K562 (cell line): ENCODE measurements around the gene ST6GALNAC1. TPM values are rescaled to one million over a fixed set of nuclear protein-coding genes. Genes with fewer than 3 reads are reported as not detected.

Experiments used
- ATAC-seq: fragments of 200-7000 bp; cut with Tn5 transposase; 3 replicates; pipeline ENCODE4 v1.9.1; 2020; ENCODE audit warnings: moderate library complexity
- BruUV-seq: library from RNA; stranded (reverse); fragments of 400-500 nt; replicated peaks from 2 replicates; lab custom pipeline; 2021; lab: Mats Ljungman, UMichigan
- CTCF ChIA-PET: fragments of 300-600 bp; formaldehyde crosslinking; extraction: SDS; loops from one replicate; lab custom pipeline; 2021; ENCODE audit warnings: low intra/inter-chr PET ratio; lab: Yijun Ruan, JAX
- POLR2A ChIA-PET: fragments of 300-600, 350-650 bp; sonication (Branson Sonifier 250); formaldehyde crosslinking; extraction: SDS; loops from one replicate; lab custom pipeline; 2021; ENCODE audit warnings: antibody characterized with exemption, inconsistent platforms; lab: Yijun Ruan, JAX
- DNase-seq, 4 experiments: peaks; one replicate each; pipeline versions ENCODE4 v3.0.0 to v3.0.0-alpha.2; 2011 to 2018; ENCODE audit warnings: low spot score in 3 of 4, mixed read lengths in 3 of 4; ENCODE audit errors: extremely low read depth in 1 of 4
- FAIRE-seq: peaks from 2 replicates; lab custom pipeline; 2011; peaks lifted over from hg19 to GRCh38; lab: Jason Lieb, UNC
- H2AFZ ChIP-seq: 2 replicates; pipeline ENCODE4 v1.6.0; 2011; ENCODE audit warnings: low read depth, low read length, control low read depth, inconsistent platforms
- H3K27ac ChIP-seq: fragments of 200-600 bp; 3 replicates; pipeline ENCODE4 v1.8.0; 2011; ENCODE audit warnings: low read depth, mild to moderate bottlenecking, control low read depth, inconsistent platforms, low read length, moderate library complexity, mixed read lengths; ENCODE audit errors: extremely low read depth
- H3K27me3 ChIP-seq, 2 experiments: fragments of 300-600 bp in 1 of 2; 2 replicates in 1 of 2; 3 replicates in 1 of 2; pipeline versions ENCODE4 v1.6.0 to v1.8.0; 2011; ENCODE audit warnings: inconsistent platforms in 2 of 2, low read length in 2 of 2, mild to moderate bottlenecking in 1 of 2, mixed read lengths in 1 of 2, moderate library complexity in 1 of 2; ENCODE audit not compliant: control insufficient read depth in 2 of 2, insufficient read depth in 2 of 2
- H3K36me3 ChIP-seq: fragments of 300-600 bp; 3 replicates; pipeline ENCODE4 v1.8.0; 2011; ENCODE audit warnings: mild to moderate bottlenecking, low read length, inconsistent platforms; ENCODE audit not compliant: control insufficient read depth, insufficient read depth
- H3K4me1 ChIP-seq, 2 experiments: fragments of 200-600 bp in 1 of 2; replicated peaks in 1 of 2; 2 replicates in 1 of 2; 3 replicates in 1 of 2; pipeline versions ENCODE4 v1.5.1 to v1.8.0; 2011; ENCODE audit warnings: inconsistent platforms in 2 of 2, low read length in 2 of 2, mild to moderate bottlenecking in 1 of 2, mixed read lengths in 1 of 2, moderate library complexity in 1 of 2; ENCODE audit not compliant: control insufficient read depth in 2 of 2, insufficient read depth in 2 of 2
- H3K4me2 ChIP-seq: 2 replicates; pipeline ENCODE4 v1.6.1; 2011; ENCODE audit warnings: low read length, control low read depth, inconsistent platforms, mixed read lengths; ENCODE audit not compliant: insufficient read depth
- H3K4me3 ChIP-seq: fragments of 200-600 bp; sonication (generic), shearing (Covaris generic); 2 replicates; pipeline ENCODE4 v1.5.1; 2016; ENCODE audit warnings: control low read depth, inconsistent platforms
- H3K79me2 ChIP-seq: fragments of 200-600 bp; 3 replicates; pipeline ENCODE4 v1.8.0; 2011; ENCODE audit warnings: low read length, inconsistent platforms; ENCODE audit not compliant: control insufficient read depth, insufficient read depth
- H3K9ac ChIP-seq, 2 experiments: 2 replicates each; pipeline versions ENCODE4 v1.6.0 to v1.6.1; 2011; ENCODE audit warnings: low read depth in 2 of 2, low read length in 2 of 2, control low read depth in 1 of 2, inconsistent platforms in 1 of 2, mild to moderate bottlenecking in 1 of 2, mixed read lengths in 1 of 2; ENCODE audit not compliant: insufficient read depth in 1 of 2
- H3K9me1 ChIP-seq: one replicate; pipeline ENCODE4 v1.6.0; 2011; ENCODE audit warnings: inconsistent platforms, mild to moderate bottlenecking, low read length, moderate library complexity; ENCODE audit not compliant: control insufficient read depth, insufficient read depth
- H3K9me3 ChIP-seq: replicated peaks from 2 replicates; pipeline ENCODE4 v1.5.1; 2011; ENCODE audit warnings: low read depth, low read length, inconsistent platforms; ENCODE audit not compliant: control insufficient read depth, insufficient read depth
- H4K20me1 ChIP-seq: replicated peaks from 2 replicates; pipeline ENCODE4 v1.6.1; 2011; ENCODE audit warnings: low read length, inconsistent platforms, mixed read lengths; ENCODE audit not compliant: control insufficient read depth, insufficient read depth
- JUN ChIP-seq, 2 experiments: sonication (generic) in 1 of 2; formaldehyde crosslinking in 1 of 2; IDR thresholded peaks; 2 replicates each; pipeline versions ENCODE4 v1.6.1 to v1.8.0; 2012 to 2022; ENCODE audit warnings: borderline replicate concordance in 2 of 2, mild to moderate bottlenecking in 2 of 2, improper control_type of control experiment in 1 of 2, low read depth in 1 of 2, low read length in 1 of 2, missing genetic modification reagents in 1 of 2
- MYC ChIP-seq, 2 experiments: fragments of 250-450 bp in 1 of 2; sonication (Bioruptor Pico) in 1 of 2; IDR thresholded peaks; 2 replicates each; pipeline versions ENCODE4 v1.5.1 to v1.6.1; 2012 to 2021; ENCODE audit warnings: low read depth in 2 of 2, borderline replicate concordance in 1 of 2, improper control_type of control experiment in 1 of 2, low read length in 1 of 2, mild to moderate bottlenecking in 1 of 2, moderate library complexity in 1 of 2
- RFX5 ChIP-seq: IDR thresholded peaks from 2 replicates; pipeline ENCODE4 v1.6.1; 2011; ENCODE audit warnings: low read depth, mild to moderate bottlenecking, improper control_type of control experiment, low read length
- SP2 ChIP-seq: IDR thresholded peaks from 2 replicates; pipeline ENCODE4 v1.6.1; 2011; ENCODE audit warnings: mild to moderate bottlenecking, low read depth, low read length, moderate library complexity; ENCODE audit not compliant: poor library complexity, severe bottlenecking; ENCODE audit errors: extremely low read depth
- U2AF1 ChIP-seq: fragments of 200-400 bp; formaldehyde crosslinking; optimal IDR thresholded peaks from 2 replicates; pipeline ENCODE3; 2017; ENCODE audit warnings: mild to moderate bottlenecking, low read depth, low read length, moderate library complexity
- ZNF324 ChIP-seq: fragments of 250-450 bp; sonication (Bioruptor Pico); IDR thresholded peaks from 2 replicates; pipeline ENCODE4 v1.4.0; 2020; ENCODE audit warnings: mild to moderate bottlenecking
- ZNF717 ChIP-seq: fragments of 250-450 bp; sonication (Bioruptor Pico); IDR thresholded peaks from 2 replicates; pipeline ENCODE4 v1.5.0; 2021
- ZSCAN32 ChIP-seq: fragments of 450-650 bp; formaldehyde crosslinking; IDR thresholded peaks from 2 replicates; pipeline ENCODE4 v1.4.0; 2020; ENCODE audit warnings: mild to moderate bottlenecking, moderate library complexity
- WGBS: fragments of 100-300 bp; shearing (Covaris generic); methylation state at CpG from one replicate; pipeline ENCODE4 v1.1.6; 2016; ENCODE audit warnings: low coverage, mixed read lengths; ENCODE audit not compliant: insufficient coverage; ENCODE audit errors: missing lambda C conversion rate; 5-methylcytosine and 5-hydroxymethylcytosine counted together
- in situ Hi-C: fragments of 300-500 bp; cut with MboI; formaldehyde crosslinking; loops from 4 replicates; pipeline ENCODE4 v1.15.0; 2018; ENCODE audit warnings: inconsistent platforms, mixed read lengths
- intact Hi-C: fragments of 100-400 bp; cut with micrococcal nuclease; formaldehyde crosslinking; loops from 2 replicates; pipeline ENCODE4 v1.14.2; 2022
- polyA plus RNA-seq, 8 experiments: library from polyadenylated mRNA; depleted of rRNA in 4 of 8; stranded (reverse) in 5 of 8; unstranded in 3 of 8; fragments of >200 nt; fragmentation: Nextera tagmentation in 2 of 8; fragmentation: Illumina TruSeq in 1 of 8; extraction: Ambion mirVana in 2 of 8; extraction: Trizol in 1 of 8; gene quantifications; 2 replicates each; pipeline versions ENCODE4 v1.2.1 to v1.2.3, GENCODE V29; 2011 to 2014; ENCODE audit warnings: inconsistent platforms in 1 of 8, missing spikeins in 1 of 8
- total RNA-seq, 7 experiments: library from RNA; depleted of rRNA in 6 of 7; stranded (reverse); fragments of >200 nt in 6 of 7; fragmentation: Illumina TruSeq in 2 of 7; extraction: Trizol in 2 of 7; gene quantifications; 2 replicates each; pipeline versions ENCODE4 v1.2.1 to v1.2.3, GENCODE V29; 2011 to 2021; ENCODE audit warnings: low replicate concordance in 1 of 7
- TF ChIP-seq, protein P1 (sequence below): fragments of 450-650 bp; IDR thresholded peaks from 2 replicates; pipeline ENCODE4 v1.6.1; 2017; ENCODE audit warnings: antibody characterized with exemption, mild to moderate bottlenecking
- TF ChIP-seq, protein P2 (sequence below): IDR thresholded peaks from 2 replicates; pipeline ENCODE4 v1.6.1; 2014; ENCODE audit warnings: antibody characterized with exemption
- TF ChIP-seq, protein P3 (sequence below): IDR thresholded peaks from 2 replicates; pipeline ENCODE4 v1.6.1; 2012; ENCODE audit warnings: low read depth, low read length, improper control_type of control experiment, borderline replicate concordance

Gene ST6GALNAC1
- total and polyA plus RNA-seq, 9 of the 15 experiments (the other 6 are each of a cell fraction or from before 2014, with no cell fraction given) = 20.6 to 68.4 (median 50.5) TPM

DNA sequence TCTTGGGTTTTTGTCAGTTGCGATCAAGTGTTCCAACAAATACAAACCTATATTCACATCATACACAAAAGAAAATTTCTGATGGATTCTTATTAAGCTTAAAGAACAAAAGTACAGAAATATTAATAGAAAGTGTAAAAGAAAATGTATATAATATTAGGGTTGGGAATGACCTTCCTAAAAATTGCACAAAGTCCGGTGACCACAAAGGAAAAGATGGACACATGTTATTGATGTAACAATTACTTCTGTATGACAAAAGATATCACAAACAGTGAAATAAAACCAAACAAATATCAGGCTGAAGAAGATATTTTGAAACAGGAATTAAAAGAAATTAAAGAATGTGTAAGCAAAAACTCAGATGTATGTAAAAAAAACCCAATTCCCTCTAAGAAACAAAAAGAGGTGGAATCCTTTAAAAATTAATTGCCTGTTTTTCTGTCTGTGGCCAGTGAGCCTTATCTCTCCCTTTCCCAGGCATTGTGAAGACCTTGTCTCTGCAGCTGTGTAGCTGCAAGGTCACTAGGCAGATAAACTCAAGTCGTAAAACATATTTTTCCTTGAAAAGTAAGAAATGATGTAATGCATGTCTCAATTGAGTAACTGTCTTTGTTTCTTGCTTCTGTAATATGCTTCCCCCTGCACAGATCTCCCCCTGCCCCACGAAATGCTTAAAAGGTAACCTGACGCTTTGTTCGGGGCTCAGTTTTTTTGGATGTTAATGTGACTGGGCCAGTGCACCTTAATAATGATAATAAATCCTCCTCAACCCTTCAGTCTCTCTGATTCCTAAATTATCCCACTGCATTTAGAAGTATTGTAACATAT is 2.8 kb downstream of the ST6GALNAC1 start:
- TSS peak; percentile 25 for BruUV-seq
- H3K9me1 ChIP-seq = no peaks in the 10 kb centered on the region
- WGBS = 0% methylated on average over 6 of the region's 6 CpGs
- peak overlapping the region; percentile 40 for H3K4me3 ChIP-seq
- H3K4me2 ChIP-seq = peak overlapping the region; percentile 99
- peak overlapping the region; percentile 94 for H3K27ac ChIP-seq
- ATAC-seq (peak; percentile 12), FAIRE-seq (peak; percentile 82), DNase-seq (peak in 2 of 4 experiments; percentile 56 to 92)
- H2AFZ ChIP-seq = peak overlapping the region; percentile 49; the same call in 1 of the 2 replicates
- peak overlapping the region; percentile 86 to 90; a peak in 3 of 4 replicates for H3K9ac ChIP-seq
- ChIA-PET POLR2A (interaction anchor here (0.7 to 2.7 kb wide), 11 partner anchors 8 to 129 kb away, joined by 3 to 9 read pairs (median 3); partner anchors contain the start of gene SRSF2), CTCF (no interaction called here)
- no peaks in the 10 kb centered on the region for H4K20me1 ChIP-seq
- peaks cover 8% of the 10 kb centered on the region for H3K9me3 ChIP-seq
- no peaks in the 10 kb centered on the region for H3K27me3 ChIP-seq
- peaks cover 22% of the 10 kb centered on the region for H3K36me3 ChIP-seq
- peaks cover 38 to 45% of the 10 kb centered on the region in 2 experiments; a peak in 4 of 5 replicates for H3K4me1 ChIP-seq
- in situ Hi-C loops = no loop called here
- peaks cover 71% of the 10 kb centered on the region for H3K79me2 ChIP-seq
- intact Hi-C loops = loop anchor here (2.0 to 5.0 kb wide), 2 partner anchors 40 to 87 kb away; partner anchors contain the start of genes JMJD6 and METTL23
- TF ChIP-seq ZSCAN32 = peak; percentile 80; the same call in 1 of the 2 replicates
- TF ChIP-seq, protein P1, sequence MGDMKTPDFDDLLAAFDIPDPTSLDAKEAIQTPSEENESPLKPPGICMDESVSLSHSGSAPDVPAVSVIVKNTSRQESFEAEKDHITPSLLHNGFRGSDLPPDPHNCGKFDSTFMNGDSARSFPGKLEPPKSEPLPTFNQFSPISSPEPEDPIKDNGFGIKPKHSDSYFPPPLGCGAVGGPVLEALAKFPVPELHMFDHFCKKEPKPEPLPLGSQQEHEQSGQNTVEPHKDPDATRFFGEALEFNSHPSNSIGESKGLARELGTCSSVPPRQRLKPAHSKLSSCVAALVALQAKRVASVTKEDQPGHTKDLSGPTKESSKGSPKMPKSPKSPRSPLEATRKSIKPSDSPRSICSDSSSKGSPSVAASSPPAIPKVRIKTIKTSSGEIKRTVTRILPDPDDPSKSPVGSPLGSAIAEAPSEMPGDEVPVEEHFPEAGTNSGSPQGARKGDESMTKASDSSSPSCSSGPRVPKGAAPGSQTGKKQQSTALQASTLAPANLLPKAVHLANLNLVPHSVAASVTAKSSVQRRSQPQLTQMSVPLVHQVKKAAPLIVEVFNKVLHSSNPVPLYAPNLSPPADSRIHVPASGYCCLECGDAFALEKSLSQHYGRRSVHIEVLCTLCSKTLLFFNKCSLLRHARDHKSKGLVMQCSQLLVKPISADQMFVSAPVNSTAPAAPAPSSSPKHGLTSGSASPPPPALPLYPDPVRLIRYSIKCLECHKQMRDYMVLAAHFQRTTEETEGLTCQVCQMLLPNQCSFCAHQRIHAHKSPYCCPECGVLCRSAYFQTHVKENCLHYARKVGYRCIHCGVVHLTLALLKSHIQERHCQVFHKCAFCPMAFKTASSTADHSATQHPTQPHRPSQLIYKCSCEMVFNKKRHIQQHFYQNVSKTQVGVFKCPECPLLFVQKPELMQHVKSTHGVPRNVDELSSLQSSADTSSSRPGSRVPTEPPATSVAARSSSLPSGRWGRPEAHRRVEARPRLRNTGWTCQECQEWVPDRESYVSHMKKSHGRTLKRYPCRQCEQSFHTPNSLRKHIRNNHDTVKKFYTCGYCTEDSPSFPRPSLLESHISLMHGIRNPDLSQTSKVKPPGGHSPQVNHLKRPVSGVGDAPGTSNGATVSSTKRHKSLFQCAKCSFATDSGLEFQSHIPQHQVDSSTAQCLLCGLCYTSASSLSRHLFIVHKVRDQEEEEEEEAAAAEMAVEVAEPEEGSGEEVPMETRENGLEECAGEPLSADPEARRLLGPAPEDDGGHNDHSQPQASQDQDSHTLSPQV = no peak; the same call in 1 of the 2 replicates
- TF ChIP-seq, protein P2, sequence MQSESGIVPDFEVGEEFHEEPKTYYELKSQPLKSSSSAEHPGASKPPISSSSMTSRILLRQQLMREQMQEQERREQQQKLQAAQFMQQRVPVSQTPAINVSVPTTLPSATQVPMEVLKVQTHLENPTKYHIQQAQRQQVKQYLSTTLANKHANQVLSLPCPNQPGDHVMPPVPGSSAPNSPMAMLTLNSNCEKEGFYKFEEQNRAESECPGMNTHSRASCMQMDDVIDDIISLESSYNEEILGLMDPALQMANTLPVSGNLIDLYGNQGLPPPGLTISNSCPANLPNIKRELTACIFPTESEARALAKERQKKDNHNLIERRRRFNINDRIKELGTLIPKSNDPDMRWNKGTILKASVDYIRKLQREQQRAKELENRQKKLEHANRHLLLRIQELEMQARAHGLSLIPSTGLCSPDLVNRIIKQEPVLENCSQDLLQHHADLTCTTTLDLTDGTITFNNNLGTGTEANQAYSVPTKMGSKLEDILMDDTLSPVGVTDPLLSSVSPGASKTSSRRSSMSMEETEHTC = peak; percentile 34; the same call in 1 of the 2 replicates
- no peak for TF ChIP-seq SP2
- TF ChIP-seq MYC (IDR thresholded peaks at IDR 0.05; ENCODE audit: low read depth, low read length) = peak; percentile 53
- TF ChIP-seq MYC (CRISPR knock-in tag; IDR thresholded peaks at IDR 0.05; ENCODE audit: borderline replicate concordance, low read depth) = no peak
- TF ChIP-seq, protein P3, sequence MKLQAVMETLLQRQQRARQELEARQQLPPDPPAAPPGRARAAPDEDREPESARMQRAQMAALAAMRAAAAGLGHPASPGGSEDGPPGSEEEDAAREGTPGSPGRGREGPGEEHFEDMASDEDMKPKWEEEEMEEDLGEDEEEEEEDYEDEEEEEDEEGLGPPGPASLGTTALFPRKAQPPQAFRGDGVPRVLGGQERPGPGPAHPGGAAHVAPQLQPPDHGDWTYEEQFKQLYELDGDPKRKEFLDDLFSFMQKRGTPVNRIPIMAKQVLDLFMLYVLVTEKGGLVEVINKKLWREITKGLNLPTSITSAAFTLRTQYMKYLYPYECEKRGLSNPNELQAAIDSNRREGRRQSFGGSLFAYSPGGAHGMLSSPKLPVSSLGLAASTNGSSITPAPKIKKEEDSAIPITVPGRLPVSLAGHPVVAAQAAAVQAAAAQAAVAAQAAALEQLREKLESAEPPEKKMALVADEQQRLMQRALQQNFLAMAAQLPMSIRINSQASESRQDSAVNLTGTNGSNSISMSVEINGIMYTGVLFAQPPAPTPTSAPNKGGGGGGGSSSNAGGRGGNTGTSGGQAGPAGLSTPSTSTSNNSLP = 0 out of 2 replicates have a peak, but pooled peaks have one; percentile 59
- no peak for TF ChIP-seq U2AF1
- TF ChIP-seq ZNF324 (CRISPR knock-in tag) = no peak
- TF ChIP-seq JUN (IDR thresholded peaks at IDR 0.05; ENCODE audit: borderline replicate concordance, low read depth, low read length) = peak; percentile 50
- TF ChIP-seq JUN (CRISPR knock-in tag; IDR thresholded peaks at IDR 0.05; ENCODE audit: borderline replicate concordance) = no peak
- TF ChIP-seq RFX5 = no peak
- TF ChIP-seq ZNF717 (CRISPR knock-in tag) = no peak
